Pons (tissue), 1 donor: Measurements from ENCODE around the gene CIPC.
A peak's percentile ranks its signal among the peaks of the same experiment; 100 is the strongest.

Source experiments
- DNase-seq: peaks from one replicate; pipeline ENCODE4 v3.0.0-alpha.2; 2016; ENCODE audit warnings: low spot score

Gene CIPC

DNA sequence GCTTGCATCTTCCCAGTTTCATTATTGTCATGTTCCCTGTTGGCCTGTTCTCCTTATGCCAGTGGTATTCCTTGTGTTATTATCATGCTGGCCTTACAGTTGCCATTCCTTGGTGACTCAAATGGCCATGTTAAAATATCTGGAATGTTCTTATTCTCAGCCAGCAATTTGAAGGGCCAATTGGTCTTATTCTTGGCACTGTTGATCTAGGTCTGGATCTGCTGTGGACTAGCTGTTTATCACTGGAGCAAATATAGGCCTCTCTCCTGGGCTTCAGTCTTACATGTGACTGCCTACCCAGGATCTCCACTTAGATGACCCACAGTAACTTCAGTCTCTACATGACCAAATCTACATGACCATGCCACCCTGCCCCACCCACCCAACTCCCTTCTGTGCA is 5.4 kb downstream of the CIPC start:
- peak; percentile 39 for DNase-seq

DNA sequence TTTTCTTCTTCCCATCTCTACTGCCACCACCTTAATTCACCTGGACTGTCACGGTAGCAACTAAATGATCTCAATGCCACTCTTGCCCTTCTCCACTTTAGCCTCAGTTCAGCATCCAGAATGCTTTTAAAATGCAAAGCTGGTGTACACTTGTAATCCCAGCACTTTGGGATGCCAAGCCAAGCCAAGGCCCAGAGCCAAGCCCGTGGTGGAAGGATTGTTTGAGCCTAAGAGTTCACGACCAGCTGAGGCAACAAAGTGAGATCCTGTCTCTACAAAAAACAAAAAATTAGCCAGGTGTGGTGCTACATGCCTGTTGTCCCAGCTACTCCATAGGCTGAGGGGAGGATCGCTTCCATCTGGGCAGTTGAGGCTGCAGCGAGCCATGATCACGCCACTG is 5.9 kb downstream of the CIPC start:
- peak; percentile 40 for DNase-seq

- DNase-seq: peak; percentile 51
Measured at GRCh38 chr14:77104393-77104792, 6.3 kb downstream of the CIPC start.

DNA sequence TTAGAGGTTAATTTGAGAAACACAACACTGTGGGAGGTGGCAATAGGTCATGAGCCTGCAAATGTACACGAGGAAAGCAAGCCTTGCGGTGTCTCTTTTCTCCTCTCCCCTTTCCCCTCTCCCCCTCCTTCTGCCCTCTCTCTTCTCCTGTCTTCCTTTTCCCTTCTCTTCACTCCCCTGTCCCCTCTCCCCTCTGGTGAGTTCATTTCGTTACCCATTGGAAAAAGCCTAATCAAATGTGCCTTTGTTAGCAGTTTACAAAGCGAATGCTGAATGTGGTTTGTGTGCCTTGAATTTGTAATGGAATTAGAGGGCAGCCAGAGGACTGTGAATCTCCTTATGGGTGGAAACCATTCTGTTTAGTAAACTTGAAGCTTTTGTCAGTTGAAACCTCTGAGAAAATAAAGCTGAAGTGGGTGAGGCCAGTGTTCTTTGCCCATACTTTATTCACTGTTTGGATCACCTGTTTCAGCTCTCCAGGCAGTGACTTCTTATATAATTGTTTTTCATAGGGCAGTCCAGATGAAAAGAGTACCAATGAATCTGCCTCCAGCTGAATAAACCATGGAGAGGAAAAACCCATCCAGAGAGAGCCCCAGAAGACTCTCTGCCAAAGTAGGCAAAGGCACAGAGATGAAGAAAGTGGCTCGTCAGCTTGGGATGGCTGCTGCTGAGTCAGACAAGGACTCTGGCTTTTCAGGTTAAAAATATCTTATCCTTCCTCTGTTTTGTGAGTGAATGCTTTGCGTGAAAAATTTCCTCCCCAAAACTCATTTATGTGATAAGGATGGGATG is 7.3 kb downstream of the CIPC start:
- DNase-seq: peak; percentile 99

DNA sequence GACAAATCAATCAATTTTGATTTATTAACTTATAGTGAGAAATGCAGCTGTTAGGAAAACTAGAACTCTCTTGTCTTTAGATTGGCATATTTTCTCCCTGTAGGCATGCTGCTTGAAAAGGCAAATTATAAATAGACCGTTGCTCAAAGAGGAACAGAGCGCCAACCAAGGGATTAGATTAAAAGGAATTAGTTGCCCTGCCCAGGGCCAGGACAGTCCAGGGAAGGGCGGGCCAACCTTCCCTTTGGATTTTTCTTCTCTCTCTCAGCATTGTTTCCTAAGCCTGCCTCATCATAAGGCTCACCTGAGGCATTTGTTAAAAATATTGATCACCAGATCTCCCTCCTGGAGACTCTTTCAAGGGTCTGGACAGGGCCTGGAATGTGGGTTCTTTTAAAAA is 8.6 kb downstream of the CIPC start:
- DNase-seq: peak; percentile 34

- DNase-seq: peak; percentile 36
Measured at GRCh38 chr14:77107228-77107627, 9.2 kb downstream of the CIPC start.

GRCh38 chr14:77108753-77109152 is 10.7 kb downstream of the CIPC start:
- peak; percentile 42 for DNase-seq

DNA sequence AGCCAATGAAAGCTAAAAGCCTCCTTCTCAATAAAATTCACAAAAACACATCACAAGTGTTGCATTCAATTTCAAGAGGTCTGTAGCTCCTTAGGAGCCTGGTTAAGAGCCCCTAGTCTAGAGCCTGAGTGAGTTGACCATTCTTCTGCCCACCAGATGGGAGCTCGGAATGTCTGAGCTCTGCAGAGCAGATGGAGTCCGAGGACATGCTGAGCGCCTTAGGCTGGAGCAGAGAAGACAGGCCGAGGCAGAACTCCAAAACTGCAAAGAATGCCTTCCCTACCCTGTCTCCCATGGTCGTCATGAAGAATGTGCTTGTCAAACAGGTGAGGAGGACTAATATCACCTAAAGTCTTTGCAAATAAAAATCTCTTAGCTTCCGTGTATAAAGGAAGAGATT is 11.6 kb downstream of the CIPC start:
- peak; percentile 39 for DNase-seq

GRCh38 chr14:77110286-77110685 is 12.2 kb downstream of the CIPC start:
- DNase-seq: peak; percentile 25

- DNase-seq: peak; percentile 74
Measured at GRCh38 chr14:77111021-77111420, 13.0 kb downstream of the CIPC start.

DNA sequence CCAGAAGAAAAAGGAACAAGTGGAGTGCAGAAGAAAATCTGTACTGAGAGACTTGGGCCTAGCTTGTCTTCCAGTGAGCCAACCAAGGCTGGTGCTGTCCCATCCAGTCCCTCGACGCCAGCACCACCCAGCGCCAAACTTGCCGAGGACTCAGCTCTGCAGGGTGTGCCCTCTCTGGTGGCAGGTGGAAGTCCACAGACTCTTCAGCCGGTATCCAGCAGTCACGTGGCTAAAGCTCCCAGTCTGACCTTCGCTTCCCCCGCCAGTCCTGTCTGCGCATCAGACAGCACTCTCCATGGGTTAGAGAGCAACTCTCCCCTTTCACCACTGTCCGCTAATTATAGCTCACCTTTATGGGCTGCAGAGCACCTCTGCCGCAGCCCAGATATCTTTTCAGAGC is 15.6 kb downstream of the CIPC start:
- DNase-seq: no peak

GRCh38 chr14:77114609-77115008 is 16.6 kb downstream of the CIPC start:
- no peak for DNase-seq

- peak; percentile 36 for DNase-seq
Measured at GRCh38 chr14:77116172-77116817, 18.2 kb downstream of the CIPC start.

DNA sequence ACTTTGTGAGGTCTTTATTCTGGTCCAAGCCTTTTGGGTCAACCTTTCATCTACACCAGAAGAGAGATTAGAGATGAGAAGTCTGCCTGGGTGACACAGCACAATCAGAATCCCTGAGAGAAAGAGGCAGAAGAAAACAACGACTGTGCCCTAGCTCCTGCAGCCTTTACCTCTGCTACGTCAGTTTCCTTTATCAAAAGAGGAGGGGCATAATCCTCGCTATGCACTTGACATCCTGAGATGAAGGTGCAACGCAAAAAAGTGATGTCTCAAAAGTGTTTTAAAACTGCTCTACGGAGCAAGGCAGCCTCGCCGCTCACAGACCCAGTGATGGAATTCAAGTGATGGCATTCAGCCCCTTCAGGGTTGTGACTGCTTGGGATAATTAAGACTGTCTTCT is 21.8 kb downstream of the CIPC start:
- DNase-seq: no peak

DNA sequence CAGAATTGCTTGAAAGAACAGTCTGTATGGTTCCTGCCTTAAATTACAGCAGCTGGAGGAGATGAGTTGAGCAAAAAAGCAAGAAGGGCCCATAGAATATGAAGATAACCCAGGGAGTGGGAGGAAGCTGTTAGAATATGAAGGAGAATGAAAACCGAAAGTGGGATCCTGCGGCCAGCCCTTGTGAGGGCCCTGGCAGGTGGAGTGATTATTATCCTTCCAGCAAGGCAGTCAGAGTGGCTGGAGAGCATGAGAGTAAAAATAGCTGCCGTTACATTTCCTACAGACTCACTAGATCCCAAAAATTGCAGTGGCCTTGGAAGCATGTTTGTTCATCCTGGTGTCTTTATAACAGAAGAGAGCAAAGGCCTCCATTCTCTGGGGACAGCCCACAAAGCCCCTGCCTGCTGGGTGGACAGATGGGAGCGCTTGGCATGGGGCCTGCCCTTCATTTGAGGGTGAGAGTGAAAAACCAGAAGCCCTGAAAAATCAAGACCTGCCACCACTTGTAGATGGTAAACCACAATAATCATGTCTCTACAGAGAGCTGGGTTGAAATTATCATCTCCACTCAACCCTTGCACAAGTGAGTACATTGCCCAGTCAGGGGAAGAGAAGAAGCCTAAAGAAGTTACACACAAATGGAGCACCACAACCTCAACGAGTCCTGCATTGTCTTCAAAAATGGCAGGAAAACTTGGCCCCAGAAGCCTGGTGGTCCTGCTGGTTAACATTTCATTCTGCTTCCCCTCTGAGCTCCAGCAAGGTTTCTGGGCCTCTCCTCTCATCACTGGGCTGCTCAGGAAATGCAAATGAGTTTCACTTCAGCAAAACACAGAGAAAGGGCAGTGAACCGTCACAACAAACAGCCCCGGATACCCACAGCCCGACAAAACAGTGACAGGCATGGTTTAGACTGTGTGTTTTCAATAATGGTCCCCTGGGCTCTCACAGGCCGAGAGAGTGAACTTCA is 23.0 kb downstream of the CIPC start:
- DNase-seq: peak; percentile 70

DNA sequence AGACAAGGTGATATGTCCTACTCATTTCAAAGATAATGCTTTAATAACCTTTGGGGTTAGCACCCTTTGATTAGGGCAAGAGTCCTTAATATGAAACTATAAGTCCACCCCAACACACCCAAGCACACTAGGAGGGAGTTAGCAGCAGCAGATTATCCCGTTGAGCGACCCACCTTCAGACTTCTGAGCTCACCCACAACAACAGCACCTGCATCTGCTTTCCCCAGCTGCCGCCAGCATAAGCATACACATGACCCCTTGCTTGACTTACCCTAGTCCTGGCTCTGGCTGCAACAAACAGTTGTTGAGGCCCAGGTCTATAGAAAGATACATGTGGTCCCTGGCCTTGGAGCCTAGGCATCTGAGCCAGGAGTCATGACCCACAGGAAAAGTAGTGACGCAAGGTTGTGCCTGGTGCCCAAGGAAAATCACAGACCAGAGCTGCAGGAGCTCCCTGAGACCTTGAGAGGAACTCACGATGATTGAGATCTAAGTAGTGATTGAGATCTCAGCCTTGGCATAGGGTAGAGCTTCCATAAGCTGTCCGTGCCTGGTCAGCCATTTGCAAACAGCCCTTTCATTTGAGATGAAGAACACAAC is 24.6 kb downstream of the CIPC start:
- DNase-seq: no peak

GRCh38 chr14:77123381-77124325 is 25.6 kb downstream of the CIPC start:
- DNase-seq: peak; percentile 77

DNA sequence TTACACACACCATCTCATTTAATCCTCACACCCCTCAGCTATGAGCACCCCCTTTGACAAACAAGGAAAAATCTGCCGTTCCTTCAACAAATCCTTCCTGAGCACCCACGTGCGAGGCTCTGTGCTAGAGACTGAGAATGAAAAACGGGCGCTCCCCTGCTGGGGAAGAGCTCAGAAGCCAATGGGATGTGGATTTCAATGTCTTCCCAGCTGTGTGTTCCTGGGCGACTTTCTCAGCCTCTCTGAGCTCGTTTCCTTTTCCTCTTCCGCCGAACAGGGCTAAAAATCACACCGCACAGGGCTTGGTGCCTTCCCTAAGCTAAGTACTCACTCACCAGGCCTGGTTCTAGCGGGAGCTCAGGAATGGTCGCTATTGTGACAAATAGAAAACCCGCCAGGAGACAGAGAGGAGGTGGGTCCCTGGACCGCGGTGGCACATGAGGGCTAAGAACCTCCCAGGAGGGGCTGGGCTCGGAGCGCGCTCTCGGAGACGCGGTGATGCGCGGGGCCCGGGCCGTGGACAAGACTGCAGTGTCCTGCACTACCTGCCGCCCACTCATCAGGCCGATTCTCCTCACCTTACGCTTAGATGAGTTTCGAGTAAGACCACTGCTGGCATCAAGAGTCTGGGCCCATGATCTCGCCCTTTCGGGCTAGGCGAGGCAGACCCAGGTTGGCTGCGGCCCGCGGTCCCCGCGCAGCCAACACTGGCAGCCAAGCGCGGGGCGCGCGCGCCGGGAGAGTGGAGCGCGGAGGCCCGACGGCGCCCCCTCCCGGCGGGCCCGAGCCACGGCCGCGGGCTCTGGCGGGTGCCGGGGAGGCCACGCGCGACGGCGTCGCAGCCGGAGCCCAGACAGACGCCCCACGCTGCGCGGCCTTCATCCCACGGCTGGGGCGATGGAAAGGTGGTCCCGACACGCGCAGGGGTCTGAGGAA is 26.6 kb downstream of the CIPC start:
- peak; percentile 70 for DNase-seq

DNA sequence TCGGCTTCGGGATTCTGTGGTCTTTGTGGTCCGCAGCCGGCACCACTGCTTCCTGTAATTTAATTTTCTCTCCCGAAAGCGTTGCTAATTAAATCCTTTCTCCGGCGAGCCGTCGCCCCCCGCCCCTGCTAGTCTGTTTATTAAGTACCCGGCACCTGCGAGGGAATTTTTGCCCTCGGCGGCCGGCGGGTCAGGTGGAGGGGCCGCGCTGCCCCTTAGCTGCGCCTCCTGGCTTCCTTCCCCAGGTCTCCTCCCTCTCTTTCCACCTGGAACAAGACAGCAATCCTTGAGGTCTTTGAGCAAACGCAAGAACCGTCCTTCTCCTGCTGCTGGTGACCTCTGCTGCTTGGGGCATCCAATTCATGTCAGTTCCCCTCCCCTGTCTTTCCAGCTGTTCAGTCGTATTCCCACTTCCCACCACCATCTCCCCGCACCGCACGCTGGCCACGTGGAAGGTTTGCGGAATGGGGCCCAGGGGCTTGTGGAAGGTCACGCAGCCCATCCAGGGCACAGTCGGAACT is 27.3 kb downstream of the CIPC start:
- DNase-seq: no peak
